T follicular helper cell (primary cell): ENCODE measurements around the gene PROX1.

Experiments used
- DNase-seq: peaks from one replicate; pipeline ENCODE4 v3.0.0-alpha.2; 2020; ENCODE audit warnings: low read depth

The PROX1 gene

GRCh38 chr1:213999732-214000131 is 12.0 kb downstream of the PROX1 start:
- no peak for DNase-seq

DNA sequence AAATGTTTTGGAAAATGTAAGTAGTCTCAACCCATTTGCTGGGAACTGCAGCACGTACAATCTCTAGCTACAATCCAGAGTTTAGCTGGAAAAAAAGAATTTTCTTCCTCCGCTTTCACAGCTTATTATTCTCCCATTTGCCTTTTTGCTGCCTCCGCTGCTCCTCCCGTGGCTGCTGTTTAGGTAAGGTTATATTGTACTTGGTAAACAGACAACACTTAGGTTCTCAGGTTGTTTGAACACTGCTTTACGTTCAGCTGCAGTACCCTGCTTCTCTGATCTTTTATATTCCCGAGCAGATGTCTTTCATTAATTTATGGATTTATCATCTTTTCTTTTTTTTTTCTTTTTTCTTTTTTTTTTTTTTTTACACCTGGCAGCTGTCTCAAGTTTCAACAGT is 14.3 kb downstream of the PROX1 start:
- no peak for DNase-seq

DNA sequence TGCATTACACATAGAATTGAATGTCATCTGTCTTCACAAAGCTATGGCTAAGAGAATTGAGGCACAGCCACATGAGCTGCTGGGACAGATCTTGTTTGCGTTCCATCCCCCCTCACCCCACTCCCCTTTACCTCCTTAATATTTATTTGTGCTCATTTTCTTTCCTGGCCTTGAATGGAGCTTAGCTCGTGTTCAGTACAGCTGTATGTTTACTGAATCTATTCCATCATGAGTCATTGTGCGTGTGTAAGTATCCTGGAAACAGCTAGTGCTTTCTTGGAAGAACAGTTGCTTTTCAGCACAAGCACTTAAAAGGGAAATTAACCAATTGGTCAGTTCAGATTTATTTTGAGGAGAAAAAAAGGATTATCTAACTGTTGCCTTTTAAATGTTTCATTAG is 14.7 kb downstream of the PROX1 start:
- DNase-seq: no peak

- no peak for DNase-seq
These were observed 15.5 kb downstream of the PROX1 start for GRCh38 chr1:214003233-214003632.

DNA sequence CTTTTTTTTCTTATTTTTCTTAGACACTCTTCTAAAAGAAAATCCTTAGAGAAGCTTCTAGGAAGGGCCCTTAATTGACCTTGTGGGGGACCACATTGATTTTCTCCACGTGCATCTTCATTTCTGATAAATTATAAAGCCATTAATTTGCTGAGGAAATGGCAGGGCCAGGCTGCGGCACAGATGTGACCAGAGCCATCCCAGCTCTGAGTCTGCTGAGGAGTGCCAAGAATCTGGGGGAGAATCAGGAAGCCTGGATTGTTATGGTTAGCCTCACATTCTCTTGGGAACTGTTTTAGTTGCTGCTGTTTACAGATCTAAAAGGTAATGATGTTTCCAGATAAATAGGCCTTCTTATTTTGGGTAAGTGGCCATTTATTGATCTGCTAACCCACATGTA is 16.2 kb downstream of the PROX1 start:
- DNase-seq: no peak

- no peak for DNase-seq
These were observed 17.0 kb downstream of the PROX1 start for GRCh38 chr1:214004795-214005194.

GRCh38 chr1:214005708-214006107 is 17.9 kb downstream of the PROX1 start:
- no peak for DNase-seq

DNA sequence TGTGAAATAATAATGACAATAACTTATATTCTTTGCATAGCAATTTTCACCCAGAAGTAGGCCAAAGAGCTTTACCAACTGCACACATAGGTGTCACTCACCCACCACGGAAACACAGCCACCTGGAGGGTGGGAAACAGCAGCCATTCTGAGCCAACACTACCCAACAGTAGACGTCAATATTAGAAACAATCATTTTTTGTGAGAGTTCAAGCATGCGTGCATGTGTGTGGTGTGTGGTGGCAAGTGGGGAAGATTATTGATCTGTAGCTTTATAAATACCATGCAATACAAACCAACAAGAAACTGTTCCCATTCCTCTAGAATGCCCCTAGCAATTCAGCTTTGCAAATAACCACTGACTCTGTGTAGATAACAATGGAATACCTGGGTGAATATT is 19.1 kb downstream of the PROX1 start:
- no peak for DNase-seq

- DNase-seq: no peak
These were observed 20.6 kb downstream of the PROX1 start for GRCh38 chr1:214008347-214008746.

GRCh38 chr1:214008791-214009422 is 21.1 kb downstream of the PROX1 start:
- no peak for DNase-seq

DNA sequence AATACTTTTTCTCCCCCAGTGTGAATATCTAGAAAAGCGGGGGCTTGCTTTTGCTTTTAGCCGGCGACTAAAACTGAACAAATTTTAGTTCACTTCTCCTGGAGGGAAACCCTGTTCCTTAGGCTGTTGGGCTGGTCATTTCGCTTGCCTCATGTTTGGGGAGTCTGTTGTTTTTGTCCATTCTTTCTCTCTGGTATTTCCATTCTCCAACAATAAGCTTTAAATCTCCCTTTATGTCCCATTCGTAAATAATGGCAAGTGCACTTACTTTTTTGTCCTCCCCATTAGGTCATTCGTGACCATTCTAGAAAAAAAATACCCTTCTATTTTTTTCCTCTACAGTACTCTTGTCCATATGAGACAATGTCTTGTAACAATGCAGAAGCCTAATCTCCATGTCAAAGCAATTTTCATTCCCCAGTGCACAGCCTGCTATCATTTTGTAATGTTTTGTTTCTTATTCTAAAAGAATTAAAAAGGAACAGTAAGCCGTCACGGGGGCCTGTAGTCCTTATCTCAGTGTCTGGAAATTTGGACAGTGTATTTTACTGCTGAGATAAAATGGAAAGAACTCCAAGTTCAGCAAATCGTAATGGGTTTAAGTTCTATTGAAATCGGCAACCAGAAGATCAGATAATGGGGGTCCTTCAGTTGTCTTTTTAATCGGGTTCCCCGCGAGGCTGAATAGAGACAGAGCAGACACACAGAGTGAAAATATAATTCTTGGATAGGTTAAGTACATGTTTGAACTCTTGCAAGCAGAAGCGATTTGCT is 21.8 kb downstream of the PROX1 start:
- DNase-seq: no peak

DNA sequence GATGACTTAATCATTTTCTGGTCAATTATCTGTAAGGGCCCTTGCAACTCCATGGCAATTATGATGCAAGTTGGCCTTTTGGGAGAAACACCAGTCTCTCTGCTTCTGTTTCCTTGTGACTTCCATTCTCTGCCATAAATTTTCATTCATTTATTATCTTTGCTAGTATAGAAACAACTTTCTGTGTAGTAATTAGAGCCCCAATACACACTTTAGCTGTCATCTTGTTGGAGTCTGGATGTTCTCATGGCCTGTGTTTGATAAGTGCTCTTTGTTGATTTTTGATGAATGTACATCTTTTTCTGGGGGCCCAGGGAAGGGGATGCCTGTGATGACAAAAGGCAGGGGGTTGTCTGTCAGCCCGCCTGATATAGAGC is 22.4 kb downstream of the PROX1 start:
- DNase-seq: no peak

- DNase-seq: no peak
These were observed 22.9 kb downstream of the PROX1 start for GRCh38 chr1:214010717-214011116.

DNA sequence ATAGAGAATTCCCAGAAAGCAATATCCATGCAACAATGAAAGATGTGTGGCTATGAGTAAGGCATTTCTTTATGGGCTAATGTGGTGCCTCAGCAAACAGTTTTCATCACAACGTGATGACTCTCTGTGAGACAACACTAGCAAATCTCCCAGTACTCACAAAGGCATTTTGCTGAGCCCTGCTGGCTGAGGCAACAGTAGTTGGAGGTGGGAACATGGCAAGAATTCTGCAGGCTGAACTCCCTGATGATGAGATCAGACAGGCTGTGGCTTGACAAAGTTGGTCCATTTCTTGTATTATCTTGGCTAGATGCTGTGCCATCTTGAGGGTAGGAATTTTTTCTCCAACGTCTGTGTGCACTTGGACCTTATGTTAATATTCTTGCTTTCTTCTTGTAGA is 24.6 kb downstream of the PROX1 start:
- no peak for DNase-seq

- DNase-seq: no peak
These were observed 26.0 kb downstream of the PROX1 start for GRCh38 chr1:214013614-214014377.

DNA sequence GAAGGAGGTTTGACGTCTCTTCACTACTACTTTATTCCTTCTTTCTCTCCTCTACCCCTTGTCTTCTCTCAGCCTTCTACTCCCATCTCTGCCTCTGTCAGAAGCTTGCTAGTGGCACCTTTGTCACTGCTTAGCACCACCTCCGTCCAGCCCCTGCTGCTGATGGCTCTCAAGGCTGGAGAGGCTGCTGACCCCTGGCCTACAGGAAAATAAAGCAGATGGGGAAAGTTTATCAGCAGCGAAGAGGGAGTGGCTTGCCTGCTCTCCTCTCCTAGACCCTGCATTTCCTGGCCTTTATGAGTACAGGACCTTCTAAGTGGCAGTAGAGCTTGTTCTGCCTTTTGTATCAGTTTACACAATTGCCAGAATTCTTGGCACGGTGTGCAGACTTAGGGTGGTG is 27.0 kb downstream of the PROX1 start:
- no peak for DNase-seq

GRCh38 chr1:214017191-214017982 is 29.6 kb downstream of the PROX1 start:
- DNase-seq: no peak

DNA sequence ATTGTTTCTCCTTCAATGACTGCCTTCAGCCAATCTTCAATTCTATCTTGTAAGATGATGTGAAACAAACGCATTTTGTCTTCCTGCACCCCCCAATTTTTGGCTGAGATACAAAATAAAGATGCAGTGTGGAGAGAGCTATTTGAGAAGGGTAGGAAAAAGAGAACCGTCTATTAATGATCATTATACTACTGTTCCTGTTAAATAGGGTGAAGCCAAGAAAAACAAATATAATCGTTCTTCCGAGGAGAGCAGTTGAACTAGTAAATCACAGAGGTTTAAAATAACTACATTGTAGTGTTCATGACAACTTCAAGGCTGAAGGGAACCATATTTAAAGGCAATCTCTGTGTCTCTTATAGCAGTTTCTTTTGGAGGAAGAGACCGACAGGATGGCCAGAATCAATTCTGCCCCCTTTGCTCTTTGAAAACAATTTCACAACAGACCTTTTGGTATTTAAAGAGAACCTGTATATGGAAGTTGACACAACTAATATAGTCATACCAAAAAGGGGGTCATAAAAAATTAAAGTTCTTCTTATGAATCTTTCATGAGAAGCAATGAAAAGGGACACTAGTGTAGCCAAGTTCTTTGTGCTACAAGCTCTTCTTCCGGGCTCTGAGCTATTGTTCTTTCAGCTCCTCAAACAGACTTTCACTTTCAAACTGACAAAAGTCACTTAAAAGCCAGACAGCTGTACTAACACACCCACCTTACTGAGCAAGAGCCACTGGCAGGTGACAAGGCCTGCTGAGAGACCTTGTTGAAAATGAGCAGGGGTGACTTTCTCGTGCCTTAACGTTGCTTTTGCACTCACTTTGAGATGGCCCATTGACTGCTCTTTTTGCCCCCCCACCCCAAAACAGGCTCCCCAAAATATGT is 30.9 kb downstream of the PROX1 start:
- no peak for DNase-seq

DNA sequence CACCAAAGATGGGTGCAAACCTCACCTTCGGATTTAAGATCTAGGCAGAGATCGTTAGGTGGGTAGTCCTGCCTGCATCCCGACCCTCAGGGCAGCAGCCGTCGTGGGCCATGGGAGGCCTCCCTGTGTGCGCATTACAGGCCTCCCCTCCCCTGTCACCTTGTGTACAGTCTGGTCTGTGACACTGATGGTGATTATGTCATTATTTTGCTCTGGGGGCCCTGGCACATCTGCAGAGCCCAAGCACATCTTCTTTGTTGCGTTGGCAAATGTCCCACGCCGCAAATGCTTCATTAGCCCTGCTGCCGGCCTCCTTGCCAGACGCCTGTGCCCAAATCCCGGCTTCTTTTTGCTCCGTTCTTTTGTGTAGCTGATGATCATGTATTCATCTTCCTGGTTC is 31.7 kb downstream of the PROX1 start:
- no peak for DNase-seq

GRCh38 chr1:214021321-214021720 is 33.5 kb downstream of the PROX1 start:
- DNase-seq: no peak

DNA sequence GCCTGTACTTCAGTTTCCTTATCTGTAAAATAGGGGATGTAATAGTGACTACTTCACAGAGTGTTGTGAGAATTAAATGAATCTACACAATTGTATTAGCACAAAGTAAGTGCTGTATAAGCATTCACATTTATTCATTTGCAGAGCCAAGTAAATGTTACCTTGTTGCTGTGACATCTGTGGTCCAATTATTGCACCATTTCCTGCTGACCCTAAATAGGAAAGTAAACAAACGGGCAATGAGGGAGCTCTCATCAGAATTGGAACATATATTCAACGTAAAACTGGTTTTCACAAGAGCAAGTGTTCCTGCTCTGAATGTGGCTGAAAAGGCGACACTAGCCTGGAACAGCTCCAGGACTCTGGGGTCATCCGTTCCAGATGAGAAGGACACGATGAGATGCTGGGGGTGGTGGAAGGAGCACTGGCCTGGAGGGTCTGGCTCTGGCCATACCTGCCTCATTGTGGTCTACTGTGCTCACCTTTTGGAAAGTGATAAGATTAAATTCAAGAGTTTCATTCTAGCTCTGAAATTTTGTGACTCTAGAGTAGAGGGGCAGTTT is 34.5 kb downstream of the PROX1 start:
- no peak for DNase-seq
